ENCODE measurements around the gene IGSF11. TPM values are rescaled to one million over a fixed set of nuclear protein-coding genes. Genes with fewer than 3 reads are reported as not detected.

The IGSF11 gene
- total and polyA plus RNA-seq, 7 donors: 0.85 to 18.2 (median 8.3) TPM; not detected in 2

- intact Hi-C loops (cut with DNase I): no loop called here
- DNase-seq: no peak
- 96 to 97% methylated on average over 2 of the region's 2 CpGs for WGBS, 2 donors
Measured at GRCh38 chr3:118960876-118961450, 73.7 kb downstream of the IGSF11 start.

GRCh38 chr3:118955914-118956556, 78.6 kb downstream of the IGSF11 start:
- Histone ChIP-seq H3K27me3 (no peaks in the 10 kb centered on the region), H3K27ac (no peak overlapping the region), H3K4me3 (no peak overlapping the region), H3K9me3 (peaks cover 0 to 2% (median 0%) of the 10 kb centered on the region in 4 donors), H3K4me1 (no peaks in the 10 kb centered on the region), H3K36me3 (no peaks in the 10 kb centered on the region)
- TF ChIP-seq EP300 (IDR thresholded peaks at IDR 0.05) (no peak), POLR2AphosphoS5 (IDR thresholded peaks at IDR 0.05) (no peak), CTCF (IDR thresholded peaks at IDR 0.05) (no peak), POLR2A (IDR thresholded peaks at IDR 0.05) (no peak)
- intact Hi-C loops (cut with DNase I): no loop called here
- WGBS, 2 donors: 80 to 84% methylated on average over 1 of the region's 1 CpG
- DNase-seq: no peak

More at GRCh38 chr3:118960876-118961450, 73.7 kb downstream of the IGSF11 start:
- no peaks in the 10 kb centered on the region for H3K36me3 ChIP-seq
- TF ChIP-seq EP300 (IDR thresholded peaks at IDR 0.05) (no peak), POLR2AphosphoS5 (IDR thresholded peaks at IDR 0.05) (no peak), POLR2A (IDR thresholded peaks at IDR 0.05) (no peak), CTCF (IDR thresholded peaks at IDR 0.05) (no peak)
- no peaks in the 10 kb centered on the region for H3K27me3 ChIP-seq
- no peak overlapping the region for H3K4me3 ChIP-seq
- H3K4me1 ChIP-seq: no peaks in the 10 kb centered on the region
- no peak overlapping the region for H3K27ac ChIP-seq
- no peaks in the 10 kb centered on the region for H3K9me3 ChIP-seq

GRCh38 chr3:118951089-118951488, 83.6 kb downstream of the IGSF11 start:
- intact Hi-C loops (cut with DNase I): no loop called here
- Histone ChIP-seq H3K4me3 (no peak overlapping the region), H3K9me3 (peaks cover 0 to 2% (median 0%) of the 10 kb centered on the region in 4 donors), H3K36me3 (no peaks in the 10 kb centered on the region), H3K4me1 (peaks cover 0 to 5% (median 0%) of the 10 kb centered on the region in 4 donors), H3K27me3 (no peaks in the 10 kb centered on the region), H3K27ac (no peak overlapping the region)
- DNase-seq: no peak
- no peak for TF ChIP-seq POLR2A (IDR thresholded peaks at IDR 0.05)
- TF ChIP-seq EP300 (IDR thresholded peaks at IDR 0.05): no peak
- TF ChIP-seq POLR2AphosphoS5 (IDR thresholded peaks at IDR 0.05): no peak
- TF ChIP-seq CTCF (IDR thresholded peaks at IDR 0.05): no peak

GRCh38 chr3:118949113-118949760, 85.4 kb downstream of the IGSF11 start:
- Histone ChIP-seq H3K27ac (no peak overlapping the region), H3K36me3 (no peaks in the 10 kb centered on the region), H3K4me1 (peaks cover 0 to 5% (median 0%) of the 10 kb centered on the region in 4 donors), H3K4me3 (no peak overlapping the region), H3K9me3 (no peaks in the 10 kb centered on the region), H3K27me3 (no peaks in the 10 kb centered on the region)
- 70 to 83% methylated on average over 1 of the region's 1 CpG for WGBS, 2 donors
- TF ChIP-seq EP300 (IDR thresholded peaks at IDR 0.05) (no peak), POLR2A (IDR thresholded peaks at IDR 0.05) (no peak), CTCF (IDR thresholded peaks at IDR 0.05) (no peak), POLR2AphosphoS5 (IDR thresholded peaks at IDR 0.05) (no peak)
- intact Hi-C loops (cut with DNase I): loop anchor here (5.0 kb wide), 1 partner anchor 62 kb away; no protein-coding TSS in a partner anchor
- no peak for DNase-seq
